Measurements from ENCODE around the gene MLLT10. TPM values are rescaled to one million over a fixed set of nuclear protein-coding genes. Genes with fewer than 3 reads are reported as not detected.

MLLT10 gene
- total RNA-seq, 1 donor from 2014 or later: 46.8 TPM

- peaks cover 14% of the 10 kb centered on the region for H3K4me1 Mint-ChIP-seq (ENCODE audit: unreplicated experiment)
- DNase-seq (ENCODE audit: extremely low spot score, unreplicated experiment): no peak
- peaks cover 9% of the 10 kb centered on the region for H3K9me3 Mint-ChIP-seq
- no peaks in the 10 kb centered on the region for H3K27me3 Mint-ChIP-seq
- peaks cover 40% of the 10 kb centered on the region for H3K36me3 Mint-ChIP-seq
- no peak overlapping the region for H3K4me3 Mint-ChIP-seq
- no peak overlapping the region for H3K27ac Mint-ChIP-seq
- TF ChIP-seq, protein P1, sequence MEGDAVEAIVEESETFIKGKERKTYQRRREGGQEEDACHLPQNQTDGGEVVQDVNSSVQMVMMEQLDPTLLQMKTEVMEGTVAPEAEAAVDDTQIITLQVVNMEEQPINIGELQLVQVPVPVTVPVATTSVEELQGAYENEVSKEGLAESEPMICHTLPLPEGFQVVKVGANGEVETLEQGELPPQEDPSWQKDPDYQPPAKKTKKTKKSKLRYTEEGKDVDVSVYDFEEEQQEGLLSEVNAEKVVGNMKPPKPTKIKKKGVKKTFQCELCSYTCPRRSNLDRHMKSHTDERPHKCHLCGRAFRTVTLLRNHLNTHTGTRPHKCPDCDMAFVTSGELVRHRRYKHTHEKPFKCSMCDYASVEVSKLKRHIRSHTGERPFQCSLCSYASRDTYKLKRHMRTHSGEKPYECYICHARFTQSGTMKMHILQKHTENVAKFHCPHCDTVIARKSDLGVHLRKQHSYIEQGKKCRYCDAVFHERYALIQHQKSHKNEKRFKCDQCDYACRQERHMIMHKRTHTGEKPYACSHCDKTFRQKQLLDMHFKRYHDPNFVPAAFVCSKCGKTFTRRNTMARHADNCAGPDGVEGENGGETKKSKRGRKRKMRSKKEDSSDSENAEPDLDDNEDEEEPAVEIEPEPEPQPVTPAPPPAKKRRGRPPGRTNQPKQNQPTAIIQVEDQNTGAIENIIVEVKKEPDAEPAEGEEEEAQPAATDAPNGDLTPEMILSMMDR (conservative IDR thresholded peaks at IDR 0.05): no peak
Measured at GRCh38 chr10:21603721-21604120, 69.7 kb downstream of the MLLT10 start.

GRCh38 chr10:21604651-21605050 is 70.6 kb downstream of the MLLT10 start:
- Mint-ChIP-seq H3K4me1 (ENCODE audit: unreplicated experiment) (peaks cover 11% of the 10 kb centered on the region), H3K27ac (no peak overlapping the region), H3K4me3 (no peak overlapping the region), H3K9me3 (peaks cover 14% of the 10 kb centered on the region), H3K36me3 (peaks cover 49% of the 10 kb centered on the region), H3K27me3 (no peaks in the 10 kb centered on the region)
- DNase-seq (ENCODE audit: extremely low spot score, unreplicated experiment): no peak
- TF ChIP-seq, protein P1 (conservative IDR thresholded peaks at IDR 0.05): no peak

DNA sequence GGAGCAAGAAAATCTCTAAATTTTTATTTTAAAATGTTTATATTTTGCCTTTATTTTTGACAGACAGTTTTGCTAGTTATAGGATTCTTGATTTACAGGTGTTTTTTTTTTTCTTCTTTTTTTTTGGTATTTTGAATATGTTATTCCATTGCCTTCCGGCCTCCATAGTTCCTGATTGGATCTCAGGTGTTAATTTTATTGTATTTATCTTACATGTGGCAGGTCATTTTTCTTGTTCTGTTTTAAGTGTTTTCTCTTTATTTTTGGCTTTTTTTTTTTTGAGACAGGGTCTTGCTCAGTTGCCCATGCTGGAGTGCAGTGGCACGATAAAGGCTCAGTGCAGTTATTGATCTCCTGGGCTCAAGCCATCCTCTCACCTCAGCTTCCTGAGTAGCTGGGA is 73.9 kb downstream of the MLLT10 start:
- peaks cover 14% of the 10 kb centered on the region for H3K9me3 Mint-ChIP-seq
- H3K4me3 Mint-ChIP-seq: no peak overlapping the region
- H3K27ac Mint-ChIP-seq: no peak overlapping the region
- no peaks in the 10 kb centered on the region for H3K4me1 Mint-ChIP-seq (ENCODE audit: unreplicated experiment)
- H3K36me3 Mint-ChIP-seq: peaks cover 52% of the 10 kb centered on the region
- no peak for DNase-seq (ENCODE audit: extremely low spot score, unreplicated experiment)
- H3K27me3 Mint-ChIP-seq: no peaks in the 10 kb centered on the region
- TF ChIP-seq, protein P1 (conservative IDR thresholded peaks at IDR 0.05): no peak

GRCh38 chr10:21614000-21614399 is 80.0 kb downstream of the MLLT10 start:
- TF ChIP-seq, protein P1 (conservative IDR thresholded peaks at IDR 0.05): no peak
- Mint-ChIP-seq H3K36me3 (peaks cover 29% of the 10 kb centered on the region), H3K27ac (no peak overlapping the region), H3K9me3 (peaks cover 2% of the 10 kb centered on the region), H3K4me3 (no peak overlapping the region), H3K27me3 (no peaks in the 10 kb centered on the region), H3K4me1 (ENCODE audit: unreplicated experiment) (no peaks in the 10 kb centered on the region)
- DNase-seq (ENCODE audit: extremely low spot score, unreplicated experiment): no peak

- Mint-ChIP-seq H3K4me3 (no peak overlapping the region), H3K27me3 (no peaks in the 10 kb centered on the region), H3K36me3 (peaks cover 15% of the 10 kb centered on the region)
Measured at GRCh38 chr10:21617267-21617666, 83.2 kb downstream of the MLLT10 start.

More at GRCh38 chr10:21617267-21617666, 83.2 kb downstream of the MLLT10 start:
- no peaks in the 10 kb centered on the region for H3K9me3 Mint-ChIP-seq
- no peak overlapping the region for H3K27ac Mint-ChIP-seq
- no peaks in the 10 kb centered on the region for H3K4me1 Mint-ChIP-seq (ENCODE audit: unreplicated experiment)
- TF ChIP-seq, protein P1 (conservative IDR thresholded peaks at IDR 0.05): no peak
- no peak for DNase-seq (ENCODE audit: extremely low spot score, unreplicated experiment)
